GM20431 (cell line): ENCODE data around the gene CTSS.
"Not testable (repeated sequence)": the region's sequence is repeated elsewhere in the genome, so short reads cannot be mapped to it uniquely, and the experiment has no call there.

Experiments used
- in situ Hi-C: fragments of 300-500 bp; cut with MseI, MboI; formaldehyde crosslinking; loops from one replicate; pipeline ENCODE4 v1.15.0; 2020; ENCODE audit warnings: low sequenced_read_pairs; ENCODE audit not compliant: unreplicated experiment

CTSS gene

GRCh38 chr1:150777544-150777943 is 12.0 kb upstream of the CTSS start:
- in situ Hi-C loops, result no loop called here

GRCh38 chr1:150775931-150776505 is 10.4 kb upstream of the CTSS start:
- in situ Hi-C loops, result not testable (repeated sequence)

- in situ Hi-C loops, result no loop called here
Observed at GRCh38 chr1:150775276-150775675, 9.7 kb upstream of the CTSS start.

- in situ Hi-C loops, result no loop called here
Observed at GRCh38 chr1:150772326-150772725, 6.7 kb upstream of the CTSS start.

GRCh38 chr1:150767704-150768103 is 2.1 kb upstream of the CTSS start:
- in situ Hi-C loops, result not testable (repeated sequence)

GRCh38 chr1:150765977-150766301 is 361 bp upstream of the CTSS start:
- in situ Hi-C loops, result not testable (repeated sequence)

- in situ Hi-C loops, result no loop called here
Observed at GRCh38 chr1:150764617-150765101, 919 bp downstream of the CTSS start.

GRCh38 chr1:150763018-150763417 is 2.6 kb downstream of the CTSS start:
- in situ Hi-C loops, result no loop called here

GRCh38 chr1:150762552-150762951 is 3.0 kb downstream of the CTSS start:
- in situ Hi-C loops, result no loop called here

- in situ Hi-C loops, result no loop called here
Observed at GRCh38 chr1:150761801-150762200, 3.8 kb downstream of the CTSS start.

- in situ Hi-C loops, result no loop called here
Observed at GRCh38 chr1:150760013-150760412, 5.6 kb downstream of the CTSS start.

GRCh38 chr1:150753416-150753815 is 12.2 kb downstream of the CTSS start:
- in situ Hi-C loops, result no loop called here

- in situ Hi-C loops, result no loop called here
Observed at GRCh38 chr1:150751443-150751842, 14.1 kb downstream of the CTSS start.

GRCh38 chr1:150749720-150750311 is 15.8 kb downstream of the CTSS start:
- in situ Hi-C loops, result no loop called here

- in situ Hi-C loops, result no loop called here
Observed at GRCh38 chr1:150748878-150749719, 16.5 kb downstream of the CTSS start.

- in situ Hi-C loops, result no loop called here
Observed at GRCh38 chr1:150730130-150730721, 35.4 kb downstream of the CTSS start.

- in situ Hi-C loops, result no loop called here
Observed at GRCh38 chr1:150724336-150724735, 41.2 kb downstream of the CTSS start.

GRCh38 chr1:150720703-150721102 is 44.9 kb downstream of the CTSS start, which contains the start of gene HORMAD1:
Gene HORMAD1 (minus strand): TSS chr1:150720895. CDS start chr1:150719505, 1,390 bp downstream.
- in situ Hi-C loops, result no loop called here

GRCh38 chr1:150720098-150720497 is 45.5 kb downstream of the CTSS start:
- in situ Hi-C loops, result no loop called here

- in situ Hi-C loops, result no loop called here
Observed at GRCh38 chr1:150718225-150718891, 47.2 kb downstream of the CTSS start.
